OCI-LY1 (cell line): Measurements from ENCODE around the gene ABTB2.

ENCODE experiments used
- H2AFZ ChIP-seq: fragments of 200-600 bp; sonication (generic), shearing (Covaris generic); 2 replicates; pipeline ENCODE4 v1.6.0; 2014; ENCODE audit warnings: antibody characterized with exemption, mild to moderate bottlenecking, low read length
- H3F3A ChIP-seq: fragments of 200-600 bp; sonication (generic), shearing (Covaris generic); 2 replicates; pipeline ENCODE4 v1.6.0; 2014; ENCODE audit warnings: mild to moderate bottlenecking, antibody characterized with exemption, low read length, moderate library complexity; ENCODE audit not compliant: insufficient read depth
- H3K27ac ChIP-seq: fragments of 200-600 bp; sonication (generic); 2 replicates; pipeline ENCODE4 v1.5.1; 2014; ENCODE audit warnings: low read length, mixed run types, mild to moderate bottlenecking, low read depth; ENCODE audit not compliant: poor library complexity, severe bottlenecking
- H3K27me3 ChIP-seq: fragments of 200-600 bp; sonication (generic); 2 replicates; pipeline ENCODE4 v1.6.0; 2014; ENCODE audit warnings: antibody characterized with exemption, mild to moderate bottlenecking, low read length, moderate library complexity; ENCODE audit not compliant: insufficient read depth
- H3K36me3 ChIP-seq: fragments of 200-600 bp; sonication (generic); 2 replicates; pipeline ENCODE4 v1.6.1; 2014; ENCODE audit warnings: mild to moderate bottlenecking, antibody characterized with exemption, low read length, moderate library complexity, mixed read lengths; ENCODE audit not compliant: insufficient read depth
- H3K4me1 ChIP-seq: fragments of 200-600 bp; sonication (generic); 2 replicates; pipeline ENCODE4 v1.5.1; 2014; ENCODE audit warnings: mild to moderate bottlenecking, low read length, moderate library complexity; ENCODE audit not compliant: insufficient read depth, severe bottlenecking
- H3K4me2 ChIP-seq: fragments of 200-600 bp; sonication (generic), shearing (Covaris generic); 2 replicates; pipeline ENCODE4 v1.6.1; 2014; ENCODE audit warnings: low read length
- H3K4me3 ChIP-seq: fragments of 200-600 bp; sonication (generic); 2 replicates; pipeline ENCODE4 v1.5.1; 2014; ENCODE audit warnings: low read length, low read depth, mild to moderate bottlenecking, mixed read lengths; ENCODE audit not compliant: poor library complexity, severe bottlenecking
- H3K79me2 ChIP-seq: fragments of 200-600 bp; shearing (Covaris generic); 2 replicates; pipeline ENCODE4 v1.6.1; 2016; ENCODE audit warnings: mixed run types, low read length, mixed read lengths; ENCODE audit not compliant: insufficient read depth
- H3K9ac ChIP-seq: fragments of 200-600 bp; sonication (generic), shearing (Covaris generic); 2 replicates; pipeline ENCODE4 v1.6.1; 2014; ENCODE audit warnings: mild to moderate bottlenecking, low read length, mixed read lengths
- H3K9me2 ChIP-seq: fragments of 200-600 bp; sonication (generic), shearing (Covaris generic); 2 replicates; pipeline ENCODE4 v1.6.1; 2014; ENCODE audit warnings: low read depth, mild to moderate bottlenecking, low read length, mixed read lengths
- H3K9me3 ChIP-seq: fragments of 200-600 bp; shearing (Covaris generic); 2 replicates; pipeline ENCODE4 v1.6.1; 2014; ENCODE audit warnings: low read length, mixed read lengths
- H4K20me1 ChIP-seq: fragments of 200-600 bp; sonication (generic), shearing (Covaris generic); 2 replicates; pipeline ENCODE4 v1.6.0; 2016; ENCODE audit warnings: mild to moderate bottlenecking, low read length; ENCODE audit not compliant: insufficient read depth
- CTCF ChIP-seq: fragments of 200-600 bp; sonication (generic), shearing (Covaris generic); IDR thresholded peaks from 2 replicates; pipeline ENCODE4 v1.5.1; 2017; ENCODE audit warnings: mild to moderate bottlenecking, antibody characterized with exemption, low read length, moderate library complexity, mixed read lengths
- EZH2 ChIP-seq: fragments of 200-600 bp; sonication (generic), shearing (Covaris generic); IDR thresholded peaks from 2 replicates; pipeline ENCODE4 v1.8.0; 2017; ENCODE audit warnings: borderline replicate concordance, mixed run types, mild to moderate bottlenecking, antibody characterized with exemption, low read length, moderate library complexity, mixed read lengths

The ABTB2 gene

DNA sequence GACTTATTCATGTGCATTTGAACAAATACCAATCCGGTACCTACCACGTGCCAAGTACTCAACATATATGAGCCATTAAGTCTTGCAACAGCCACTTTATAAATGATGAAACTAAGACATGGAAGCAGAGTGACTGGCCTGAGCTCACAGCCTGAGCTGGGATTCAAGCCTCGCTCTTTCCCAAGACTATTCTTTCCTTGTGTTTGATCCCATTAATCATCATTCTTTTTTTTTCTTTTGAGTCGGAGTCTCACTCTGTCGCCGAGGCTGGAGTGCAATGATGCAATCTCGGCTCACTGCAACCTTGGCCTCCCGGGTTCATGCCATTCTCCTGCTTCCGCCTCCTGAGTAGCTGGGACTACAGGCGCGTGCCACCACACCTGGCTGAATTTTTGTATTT lies 119.3 kb downstream of the ABTB2 start:
- Histone ChIP-seq H3F3A (no peaks in the 10 kb centered on the region), H3K9me3 (no peaks in the 10 kb centered on the region), H3K4me2 (no peak overlapping the region), H3K4me1 (no peaks in the 10 kb centered on the region), H3K36me3 (no peaks in the 10 kb centered on the region), H3K9ac (no peak overlapping the region), H3K27me3 (no peaks in the 10 kb centered on the region), H3K27ac (no peak overlapping the region), H2AFZ (no peak overlapping the region), H3K9me2 (no peaks in the 10 kb centered on the region), H3K79me2 (no peaks in the 10 kb centered on the region), H4K20me1 (no peaks in the 10 kb centered on the region), H3K4me3 (no peak overlapping the region)
- TF ChIP-seq CTCF (no peak), EZH2 (no peak)

GRCh38 chr11:34236572-34236971 lies 121.2 kb downstream of the ABTB2 start:
- Histone ChIP-seq H3K9me2 (no peaks in the 10 kb centered on the region), H2AFZ (no peak overlapping the region), H3K4me1 (no peaks in the 10 kb centered on the region), H3K9me3 (no peaks in the 10 kb centered on the region), H4K20me1 (no peaks in the 10 kb centered on the region), H3K36me3 (no peaks in the 10 kb centered on the region), H3F3A (no peaks in the 10 kb centered on the region), H3K27ac (no peak overlapping the region), H3K9ac (no peak overlapping the region), H3K4me3 (no peak overlapping the region), H3K79me2 (no peaks in the 10 kb centered on the region), H3K4me2 (no peak overlapping the region), H3K27me3 (no peaks in the 10 kb centered on the region)
- no peak for TF ChIP-seq EZH2
- no peak for TF ChIP-seq CTCF

DNA sequence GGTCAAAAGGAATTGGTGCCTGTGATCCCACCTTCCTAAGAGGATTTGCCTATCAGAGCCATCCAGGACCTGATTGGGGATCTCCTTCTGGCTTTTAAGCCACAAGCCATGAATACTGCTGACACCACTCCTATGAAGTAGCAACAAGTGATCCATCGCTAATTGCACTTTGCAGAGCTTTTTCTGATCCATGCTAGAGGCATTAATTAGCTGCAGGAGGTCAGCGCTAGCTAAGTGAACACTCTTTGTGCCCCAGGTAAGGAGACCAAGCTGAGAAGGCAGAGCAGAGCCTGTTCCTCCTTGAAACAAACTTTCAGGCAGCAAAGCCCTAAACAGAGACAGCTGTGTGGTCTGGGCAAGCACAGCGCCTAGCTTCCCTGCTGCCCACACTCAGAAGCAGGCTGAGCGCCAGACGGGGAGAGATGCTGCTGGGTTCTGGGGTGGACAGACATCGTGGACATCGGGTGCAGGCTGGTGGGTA lies 122.2 kb downstream of the ABTB2 start:
- H3K4me3 ChIP-seq, result no peak overlapping the region
- H3K27me3 ChIP-seq, result peaks cover 7% of the 10 kb centered on the region; the same call in 1 of the 2 replicates
- no peaks in the 10 kb centered on the region for H3K36me3 ChIP-seq
- no peak for TF ChIP-seq EZH2
- TF ChIP-seq CTCF, result no peak
- H3K4me2 ChIP-seq, result no peak overlapping the region
- no peaks in the 10 kb centered on the region for H3K9me3 ChIP-seq
- no peak overlapping the region for H2AFZ ChIP-seq
- no peaks in the 10 kb centered on the region for H3F3A ChIP-seq
- no peaks in the 10 kb centered on the region for H3K9me2 ChIP-seq
- H4K20me1 ChIP-seq, result no peaks in the 10 kb centered on the region
- H3K27ac ChIP-seq, result no peak overlapping the region
- no peaks in the 10 kb centered on the region for H3K4me1 ChIP-seq
- no peaks in the 10 kb centered on the region for H3K79me2 ChIP-seq
- no peak overlapping the region for H3K9ac ChIP-seq
